RWPE1 (cell line): ENCODE measurements around the gene C14orf39.

Experiments used
- CTCF ChIA-PET: fragments of 350-600 bp; sonication (Branson Sonifier 250); formaldehyde crosslinking; extraction: SDS; loops from one replicate; lab custom pipeline; 2021; lab: Yijun Ruan, JAX
- POLR2A ChIA-PET: fragments of 400-600 bp; formaldehyde crosslinking; extraction: SDS; loops from one replicate; lab custom pipeline; 2020; ENCODE audit warnings: antibody characterized with exemption; ENCODE audit not compliant: low non-redundant PET; lab: Yijun Ruan, JAX
- DNase-seq: peaks from one replicate; pipeline ENCODE4 v3.0.0; 2012; ENCODE audit warnings: low spot score
- H3K27ac ChIP-seq: fragments of 450-650 bp; 2 replicates; pipeline ENCODE4 v1.5.1; 2017
- CTCF ChIP-seq: fragments of 450-650 bp; conservative IDR thresholded peaks from 2 replicates; pipeline ENCODE4 v1.5.1; 2017; ENCODE audit warnings: low read depth, mild to moderate bottlenecking

C14orf39 gene

GRCh38 chr14:60485598-60486251, at the start of gene C14orf39:
TSS of gene C14orf39 (minus strand) at chr14:60486063. CDS start at chr14:60485078, 985 bp downstream.
- DNase-seq = no peak
- ChIA-PET CTCF (no interaction called here), POLR2A (no interaction called here)
- no peak within 1 kb of the TSS for H3K27ac ChIP-seq
- TF ChIP-seq CTCF = no peak

- no peak overlapping the region for H3K27ac ChIP-seq
- POLR2A ChIA-PET = no interaction called here
- CTCF ChIA-PET = interaction anchor here (0.6 kb wide), 1 partner anchor 17 kb away, joined by 5 read pairs; no protein-coding TSS in a partner anchor
- DNase-seq = peak; percentile 61
- no peak for TF ChIP-seq CTCF
Measured at GRCh38 chr14:60532442-60532841, 46.6 kb upstream of the C14orf39 start.

GRCh38 chr14:60515511-60516289, 29.8 kb upstream of the C14orf39 start:
- no peak for DNase-seq
- CTCF ChIA-PET = interaction anchor here (0.6 to 0.8 kb wide), 3 partner anchors 17 to 576 kb away, joined by 4 to 5 read pairs (median 4); no protein-coding TSS in a partner anchor
- H3K27ac ChIP-seq = no peak overlapping the region
- TF ChIP-seq CTCF = no peak
- POLR2A ChIA-PET = no interaction called here

- DNase-seq = no peak
- ChIA-PET POLR2A (no interaction called here), CTCF (interaction anchor here (0.6 to 0.9 kb wide), 3 partner anchors 10 to 720 kb away, joined by 3 to 5 read pairs (median 4); no protein-coding TSS in a partner anchor)
- TF ChIP-seq CTCF = peak; percentile 32
- H3K27ac ChIP-seq = no peak overlapping the region
Measured at GRCh38 chr14:60514741-60515491, 29.1 kb upstream of the C14orf39 start.

GRCh38 chr14:60514378-60514740, 28.5 kb upstream of the C14orf39 start:
- no peak for DNase-seq
- POLR2A ChIA-PET = no interaction called here
- TF ChIP-seq CTCF = no peak
- H3K27ac ChIP-seq = no peak overlapping the region
- CTCF ChIA-PET = interaction anchor here (0.6 to 0.9 kb wide), 3 partner anchors 10 to 720 kb away, joined by 3 to 5 read pairs (median 4); no protein-coding TSS in a partner anchor
